OCI-LY1 (cell line): ENCODE results near the gene ATP5MK.
A peak's percentile ranks its signal among the peaks of the same experiment; 100 is the strongest.

ENCODE experiments used
- H2AFZ ChIP-seq: fragments of 200-600 bp; sonication (generic), shearing (Covaris generic); 2 replicates; pipeline ENCODE4 v1.6.0; 2014; ENCODE audit warnings: antibody characterized with exemption, mild to moderate bottlenecking, low read length
- H3F3A ChIP-seq: fragments of 200-600 bp; sonication (generic), shearing (Covaris generic); 2 replicates; pipeline ENCODE4 v1.6.0; 2014; ENCODE audit warnings: mild to moderate bottlenecking, antibody characterized with exemption, low read length, moderate library complexity; ENCODE audit not compliant: insufficient read depth
- H3K27ac ChIP-seq: fragments of 200-600 bp; sonication (generic); 2 replicates; pipeline ENCODE4 v1.5.1; 2014; ENCODE audit warnings: low read length, mixed run types, mild to moderate bottlenecking, low read depth; ENCODE audit not compliant: poor library complexity, severe bottlenecking
- H3K27me3 ChIP-seq: fragments of 200-600 bp; sonication (generic); 2 replicates; pipeline ENCODE4 v1.6.0; 2014; ENCODE audit warnings: antibody characterized with exemption, mild to moderate bottlenecking, low read length, moderate library complexity; ENCODE audit not compliant: insufficient read depth
- H3K36me3 ChIP-seq: fragments of 200-600 bp; sonication (generic); 2 replicates; pipeline ENCODE4 v1.6.1; 2014; ENCODE audit warnings: mild to moderate bottlenecking, antibody characterized with exemption, low read length, moderate library complexity, mixed read lengths; ENCODE audit not compliant: insufficient read depth
- H3K4me1 ChIP-seq: fragments of 200-600 bp; sonication (generic); 2 replicates; pipeline ENCODE4 v1.5.1; 2014; ENCODE audit warnings: mild to moderate bottlenecking, low read length, moderate library complexity; ENCODE audit not compliant: insufficient read depth, severe bottlenecking
- H3K4me2 ChIP-seq: fragments of 200-600 bp; sonication (generic), shearing (Covaris generic); 2 replicates; pipeline ENCODE4 v1.6.1; 2014; ENCODE audit warnings: low read length
- H3K4me3 ChIP-seq: fragments of 200-600 bp; sonication (generic); 2 replicates; pipeline ENCODE4 v1.5.1; 2014; ENCODE audit warnings: low read length, low read depth, mild to moderate bottlenecking, mixed read lengths; ENCODE audit not compliant: poor library complexity, severe bottlenecking
- H3K79me2 ChIP-seq: fragments of 200-600 bp; shearing (Covaris generic); 2 replicates; pipeline ENCODE4 v1.6.1; 2016; ENCODE audit warnings: mixed run types, low read length, mixed read lengths; ENCODE audit not compliant: insufficient read depth
- H3K9ac ChIP-seq: fragments of 200-600 bp; sonication (generic), shearing (Covaris generic); 2 replicates; pipeline ENCODE4 v1.6.1; 2014; ENCODE audit warnings: mild to moderate bottlenecking, low read length, mixed read lengths
- H3K9me2 ChIP-seq: fragments of 200-600 bp; sonication (generic), shearing (Covaris generic); 2 replicates; pipeline ENCODE4 v1.6.1; 2014; ENCODE audit warnings: low read depth, mild to moderate bottlenecking, low read length, mixed read lengths
- H3K9me3 ChIP-seq: fragments of 200-600 bp; shearing (Covaris generic); 2 replicates; pipeline ENCODE4 v1.6.1; 2014; ENCODE audit warnings: low read length, mixed read lengths
- H4K20me1 ChIP-seq: fragments of 200-600 bp; sonication (generic), shearing (Covaris generic); 2 replicates; pipeline ENCODE4 v1.6.0; 2016; ENCODE audit warnings: mild to moderate bottlenecking, low read length; ENCODE audit not compliant: insufficient read depth
- CTCF ChIP-seq: fragments of 200-600 bp; sonication (generic), shearing (Covaris generic); IDR thresholded peaks from 2 replicates; pipeline ENCODE4 v1.5.1; 2017; ENCODE audit warnings: mild to moderate bottlenecking, antibody characterized with exemption, low read length, moderate library complexity, mixed read lengths
- EZH2 ChIP-seq: fragments of 200-600 bp; sonication (generic), shearing (Covaris generic); IDR thresholded peaks from 2 replicates; pipeline ENCODE4 v1.8.0; 2017; ENCODE audit warnings: borderline replicate concordance, mixed run types, mild to moderate bottlenecking, antibody characterized with exemption, low read length, moderate library complexity, mixed read lengths

The ATP5MK gene

GRCh38 chr10:103396789-103397087 lies 463 bp upstream of the ATP5MK start:
- Histone ChIP-seq H3K9ac (peak overlapping the region; percentile 93), H3K79me2 (peaks cover 46% of the 10 kb centered on the region), H3K4me3 (peak overlapping the region; percentile 85), H3K9me3 (no peaks in the 10 kb centered on the region), H3K27ac (peak overlapping the region; percentile 22), H3K36me3 (peaks cover 52% of the 10 kb centered on the region), H3K27me3 (no peaks in the 10 kb centered on the region), H4K20me1 (no peaks in the 10 kb centered on the region), H2AFZ (0 out of 2 replicates have a peak overlapping the region, but pooled peaks have one; percentile 26), H3F3A (no peaks in the 10 kb centered on the region), H3K9me2 (no peaks in the 10 kb centered on the region), H3K4me1 (peaks cover 31% of the 10 kb centered on the region), H3K4me2 (peak overlapping the region; percentile 78)
- TF ChIP-seq EZH2 (no peak), CTCF (0 out of 2 replicates have a peak, but pooled peaks have one; percentile 5)

GRCh38 chr10:103395754-103396066 lies 565 bp downstream of the ATP5MK start:
- Histone ChIP-seq H3F3A (no peaks in the 10 kb centered on the region), H3K9me3 (no peaks in the 10 kb centered on the region), H3K27me3 (no peaks in the 10 kb centered on the region), H3K4me1 (peaks cover 31% of the 10 kb centered on the region), H4K20me1 (no peaks in the 10 kb centered on the region), H2AFZ (no peak overlapping the region), H3K79me2 (peaks cover 46% of the 10 kb centered on the region), H3K4me2 (peak overlapping the region; percentile 78), H3K4me3 (peak overlapping the region; percentile 85), H3K36me3 (peaks cover 57% of the 10 kb centered on the region), H3K9me2 (no peaks in the 10 kb centered on the region), H3K9ac (peak overlapping the region; percentile 92), H3K27ac (no peak overlapping the region)
- no peak for TF ChIP-seq CTCF
- no peak for TF ChIP-seq EZH2

GRCh38 chr10:103394180-103394579 lies 2.1 kb downstream of the ATP5MK start:
- Histone ChIP-seq H3K9me2 (no peaks in the 10 kb centered on the region), H3K4me2 (no peak overlapping the region), H4K20me1 (no peaks in the 10 kb centered on the region), H3F3A (no peaks in the 10 kb centered on the region), H3K27me3 (no peaks in the 10 kb centered on the region), H3K4me1 (peaks cover 31% of the 10 kb centered on the region), H3K9me3 (no peaks in the 10 kb centered on the region), H2AFZ (no peak overlapping the region), H3K79me2 (peaks cover 46% of the 10 kb centered on the region), H3K27ac (no peak overlapping the region), H3K36me3 (peaks cover 57% of the 10 kb centered on the region), H3K9ac (no peak overlapping the region), H3K4me3 (no peak overlapping the region)
- TF ChIP-seq CTCF: no peak
- no peak for TF ChIP-seq EZH2
